Measurements from ENCODE around the gene AP3B2.

The AP3B2 gene

GRCh38 chr15:82697735-82698407 is 11.8 kb downstream of the AP3B2 start:
- no peak for DNase-seq

DNA sequence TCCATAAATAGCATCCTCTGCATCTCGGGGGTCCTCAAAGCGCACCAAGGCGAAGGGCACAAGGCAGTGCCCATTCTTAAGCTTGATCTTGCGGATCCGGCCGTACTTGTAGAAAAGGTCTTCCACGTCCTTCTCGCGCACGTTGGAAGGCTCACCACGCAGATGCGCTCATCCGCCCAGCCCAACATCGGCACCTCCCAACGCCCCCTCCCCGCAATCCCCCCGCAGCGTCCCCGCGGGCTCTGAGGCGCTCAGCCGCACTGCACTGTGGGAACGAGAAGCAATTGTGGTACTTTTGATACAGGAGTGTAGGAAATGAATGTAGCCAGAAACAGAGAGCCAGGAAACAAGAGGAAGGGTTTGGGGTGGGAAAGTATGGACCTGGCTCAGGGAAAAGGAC is 17.5 kb downstream of the AP3B2 start:
- no peak for DNase-seq

DNA sequence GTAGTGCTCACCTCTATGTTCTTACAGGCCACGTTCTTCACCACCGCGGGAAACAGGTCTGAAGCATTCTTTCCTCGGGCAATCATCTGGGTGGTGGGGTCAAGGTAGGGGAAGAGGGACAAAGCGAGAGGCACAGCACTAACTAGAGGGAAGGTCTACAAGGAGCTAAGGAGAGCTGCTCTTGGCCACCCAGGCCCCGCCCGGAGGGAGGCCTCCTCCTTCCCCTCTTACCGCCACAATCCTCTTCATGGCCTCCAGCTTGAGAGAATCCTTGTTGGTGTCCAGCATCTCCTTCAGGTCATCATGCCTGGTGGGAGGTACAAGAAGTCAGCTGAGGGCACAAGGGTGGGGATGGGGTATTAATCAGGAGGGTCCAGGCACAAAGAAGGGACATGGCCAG is 20.5 kb downstream of the AP3B2 start:
- no peak for DNase-seq

GRCh38 chr15:82688691-82689090 is 21.0 kb downstream of the AP3B2 start:
- no peak for DNase-seq

GRCh38 chr15:82681371-82681770 is 28.3 kb downstream of the AP3B2 start:
- no peak for DNase-seq

DNA sequence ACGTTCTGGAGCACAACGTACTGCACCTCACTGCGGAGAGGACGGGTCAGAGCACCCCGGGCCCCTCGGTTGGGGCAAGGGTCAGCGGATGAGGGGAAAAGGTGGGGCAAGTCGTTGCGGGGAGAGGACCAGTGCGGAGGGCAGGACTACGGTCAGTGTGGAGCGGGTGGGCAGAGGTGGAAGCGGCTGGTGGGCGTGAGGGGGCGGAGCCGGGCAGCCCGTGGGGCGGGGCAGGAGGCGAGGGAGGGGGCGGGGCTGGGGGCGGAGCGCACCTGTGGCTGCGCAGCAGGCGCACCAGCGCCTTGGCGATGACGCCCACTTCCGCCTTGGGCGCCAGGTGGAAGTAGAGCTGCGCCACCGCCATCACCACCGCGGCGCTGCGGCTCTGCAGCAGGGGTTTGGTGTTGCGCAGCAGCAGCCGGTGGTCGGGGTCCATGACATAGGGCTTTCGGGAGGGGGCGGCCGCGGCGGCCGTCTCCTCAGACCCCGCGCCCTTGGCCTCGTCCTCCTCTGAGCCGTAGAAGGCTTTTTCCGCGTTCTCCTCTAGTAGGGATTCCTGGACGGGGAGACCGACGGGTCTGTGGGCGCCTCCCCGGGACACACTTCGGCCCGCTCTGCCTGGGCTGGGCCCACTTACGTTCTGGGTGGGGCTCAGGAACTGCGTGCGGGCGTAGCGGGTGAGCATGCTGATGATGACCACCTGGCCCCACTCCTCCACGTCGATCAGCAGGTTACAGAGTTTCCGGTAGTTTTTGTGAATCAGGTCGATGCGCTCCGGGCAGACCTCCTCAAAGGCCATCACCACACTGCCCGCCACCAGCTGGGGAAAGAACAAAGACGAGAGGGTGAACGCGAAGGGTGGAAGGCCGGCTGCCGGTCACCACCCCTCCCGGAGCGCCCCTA is 29.2 kb downstream of the AP3B2 start:
- no peak for DNase-seq

- no peak for DNase-seq
These were observed 30.0 kb downstream of the AP3B2 start for GRCh38 chr15:82679626-82680199.

DNA sequence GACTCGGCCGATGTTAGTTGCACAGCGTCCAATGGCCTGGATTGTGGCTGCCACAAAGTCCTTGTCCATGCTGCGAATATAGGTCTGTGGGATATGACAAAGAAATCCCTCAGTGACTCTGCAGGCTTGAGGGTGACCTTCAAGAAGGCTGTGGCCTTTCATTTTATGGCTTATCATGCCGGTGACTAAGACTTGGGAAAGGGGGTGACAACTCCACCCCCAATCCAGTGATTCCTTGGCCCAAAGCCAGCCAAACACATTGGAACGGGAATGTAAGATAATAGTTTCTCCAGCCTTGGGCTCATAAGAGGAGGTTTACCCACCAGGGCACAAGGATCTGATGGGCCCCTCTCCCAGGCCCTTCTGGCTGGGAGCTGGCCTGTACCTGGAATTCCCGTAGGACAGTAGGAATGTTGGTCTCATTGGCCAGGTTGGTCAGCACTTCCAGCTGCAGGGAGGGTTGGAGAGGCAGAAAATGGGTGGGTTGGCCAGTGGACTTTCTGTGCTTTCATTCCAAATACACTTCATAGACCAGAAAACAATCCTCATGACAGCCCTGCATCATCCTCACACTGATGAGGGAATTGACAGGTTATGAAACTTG is 31.9 kb downstream of the AP3B2 start:
- no peak for DNase-seq

DNA sequence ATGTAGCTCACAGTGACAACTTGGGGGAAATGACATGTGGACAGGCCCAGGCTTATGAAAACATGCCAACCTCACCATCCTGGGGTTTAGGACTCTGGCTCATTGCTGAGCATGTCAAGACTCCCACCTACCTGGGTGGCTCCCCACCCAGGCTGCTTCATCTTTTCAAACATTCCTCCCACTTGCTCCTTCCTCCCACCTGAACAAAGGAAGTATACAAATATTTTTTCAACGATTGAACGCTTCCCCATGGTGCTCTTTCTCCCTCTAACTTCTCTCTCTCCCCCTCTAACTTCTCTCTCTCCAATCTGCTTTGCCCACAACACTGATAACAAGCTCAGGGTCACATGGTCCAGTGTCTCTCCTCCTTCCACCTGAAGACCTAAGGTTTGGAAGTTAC is 34.8 kb downstream of the AP3B2 start:
- DNase-seq, result no peak

- no peak for DNase-seq
These were observed 39.0 kb downstream of the AP3B2 start for GRCh38 chr15:82670699-82671098.

GRCh38 chr15:82666606-82667005 is 43.1 kb downstream of the AP3B2 start:
- DNase-seq, result no peak

GRCh38 chr15:82664021-82664420 is 45.7 kb downstream of the AP3B2 start:
- no peak for DNase-seq

- DNase-seq, result peak in 1 of 2 donors; percentile 48
These were observed 46.5 kb downstream of the AP3B2 start for GRCh38 chr15:82663186-82663600.

DNA sequence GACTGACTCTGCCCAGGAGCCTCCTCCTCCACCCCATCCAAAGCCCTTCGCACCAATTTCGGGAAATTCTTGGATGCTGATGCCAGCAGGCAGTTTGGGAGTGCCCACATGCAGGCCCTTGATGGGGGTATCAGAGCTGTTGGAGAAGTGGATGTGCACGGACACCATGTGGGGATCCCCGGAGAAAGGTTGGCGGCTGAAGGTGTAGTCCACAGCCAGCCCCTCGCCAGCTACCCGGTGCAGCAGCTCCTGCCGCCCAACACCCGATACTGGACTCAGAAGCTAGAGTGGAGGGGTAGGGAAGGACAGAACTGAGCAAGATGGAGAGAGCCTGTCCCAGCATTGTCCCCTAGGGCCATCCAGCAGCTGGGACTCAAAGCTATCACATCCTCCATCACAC is 47.0 kb downstream of the AP3B2 start:
- DNase-seq, result no peak

- DNase-seq, result no peak
These were observed 49.3 kb downstream of the AP3B2 start for GRCh38 chr15:82660378-82660777.

- DNase-seq, result no peak
These were observed 52.9 kb downstream of the AP3B2 start for GRCh38 chr15:82656641-82657266.

DNA sequence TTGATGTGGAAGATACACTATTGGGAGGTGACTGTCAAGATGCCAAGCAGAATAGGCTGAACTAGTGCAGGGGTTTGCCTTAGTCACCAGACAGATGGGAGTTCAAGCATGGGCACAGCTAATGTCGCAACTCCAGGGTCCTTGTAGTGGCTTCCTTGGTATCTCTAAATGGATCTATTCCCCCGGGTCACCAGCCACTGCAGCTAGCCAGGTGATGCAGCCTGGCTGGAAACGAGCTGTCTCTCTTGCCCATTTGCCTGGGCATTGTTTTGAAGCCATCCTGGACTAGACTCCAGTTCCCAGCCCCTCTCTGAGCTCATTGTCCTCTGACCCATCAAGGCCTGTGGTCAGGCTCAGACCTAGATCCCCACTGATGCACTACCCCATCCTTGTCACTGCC is 54.1 kb downstream of the AP3B2 start:
- no peak for DNase-seq

DNA sequence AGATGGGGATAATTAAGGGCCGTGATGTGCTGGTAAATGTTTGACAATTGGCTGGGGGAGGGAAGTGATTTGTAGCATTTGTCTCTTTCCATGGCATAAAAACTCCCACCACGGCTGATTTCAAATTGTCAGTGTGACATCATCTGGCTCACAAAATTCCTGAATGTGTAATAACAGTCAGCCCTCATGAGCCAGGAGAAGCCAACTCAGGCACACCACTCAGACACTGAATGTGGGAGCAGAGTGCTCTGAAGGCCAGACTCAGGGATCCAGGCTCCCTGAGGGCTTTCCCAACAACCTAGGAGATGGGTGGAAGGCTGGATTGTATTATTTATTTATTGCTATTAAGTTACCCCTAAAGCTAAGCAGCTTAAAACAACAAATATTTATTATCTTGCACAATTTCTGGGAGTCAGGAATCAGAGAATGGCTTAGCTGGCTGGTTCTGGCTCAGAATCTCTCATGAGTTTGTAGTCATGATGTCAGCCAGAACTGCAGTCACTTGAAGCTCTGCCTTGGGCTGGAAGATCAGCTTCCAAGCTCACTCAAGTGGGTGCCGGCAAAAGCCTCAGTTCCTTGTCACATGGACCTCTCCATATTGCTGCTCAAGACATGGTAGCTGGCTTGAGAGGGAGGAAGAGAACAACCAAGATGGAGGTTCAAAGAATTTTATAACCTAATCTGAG is 56.0 kb downstream of the AP3B2 start:
- DNase-seq, result peak; percentile 14 to 43

- no peak for DNase-seq
These were observed 58.0 kb downstream of the AP3B2 start for GRCh38 chr15:82651708-82652107.

DNA sequence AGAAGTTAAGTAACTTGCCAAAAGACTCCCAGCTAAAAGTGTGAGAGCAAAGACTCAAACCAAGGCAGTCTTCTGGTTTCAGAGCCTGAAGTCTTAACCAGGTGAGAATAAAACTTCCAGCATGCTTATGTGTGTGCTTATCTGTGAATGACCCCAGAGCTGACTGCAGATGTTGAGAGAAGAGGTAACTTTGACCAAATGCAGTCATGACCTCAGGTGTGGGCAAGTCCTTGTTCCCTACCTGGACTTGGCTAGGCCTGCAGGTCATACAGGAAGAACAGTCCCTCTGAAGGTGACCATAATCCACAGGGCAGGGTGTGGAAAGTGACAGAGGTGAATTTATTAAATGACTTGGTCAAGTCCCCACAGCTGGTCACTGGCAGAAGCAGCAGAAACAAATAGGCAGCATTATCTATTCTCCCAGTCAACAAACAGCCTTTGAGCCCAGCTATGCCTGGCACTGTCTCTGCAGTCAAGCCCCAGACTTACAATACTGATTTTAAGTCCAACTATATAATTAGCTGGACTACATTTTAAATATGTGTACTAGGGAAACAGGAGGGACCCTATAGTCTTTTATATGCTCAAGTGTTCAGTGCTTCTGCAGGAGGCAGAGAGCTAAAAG is 59.5 kb downstream of the AP3B2 start:
- DNase-seq, result no peak

- DNase-seq, result no peak
These were observed 60.3 kb downstream of the AP3B2 start for GRCh38 chr15:82649226-82649999.
